NCI-H526 (cell line): Measurements from ENCODE around the gene TMEM38A.
"Not testable (repeated sequence)": the region's sequence is repeated elsewhere in the genome, so short reads cannot be mapped to it uniquely, and the experiment has no call there.

Source experiments
- DNase-seq, 2 experiments: peaks; one replicate each; lab custom pipeline; 2025; lab: John Stamatoyannopoulos, UW

Gene TMEM38A

GRCh38 chr19:16676101-16676798, 15.3 kb downstream of the TMEM38A start:
- no peak for DNase-seq

- no peak for DNase-seq
Measured at GRCh38 chr19:16677055-16677454, 16.1 kb downstream of the TMEM38A start.

- no peak for DNase-seq
Measured at GRCh38 chr19:16678498-16678897, 17.6 kb downstream of the TMEM38A start.

GRCh38 chr19:16679811-16680210, 18.9 kb downstream of the TMEM38A start:
- DNase-seq = no peak

GRCh38 chr19:16682539-16682938, 21.6 kb downstream of the TMEM38A start:
- DNase-seq = no peak

GRCh38 chr19:16684216-16684615, 23.3 kb downstream of the TMEM38A start:
- no peak for DNase-seq

- DNase-seq = no peak
Measured at GRCh38 chr19:16688084-16688483, 27.1 kb downstream of the TMEM38A start.

GRCh38 chr19:16698914-16699313, 38.0 kb downstream of the TMEM38A start:
- DNase-seq = no peak

GRCh38 chr19:16702123-16702522, 41.2 kb downstream of the TMEM38A start:
- no peak for DNase-seq

GRCh38 chr19:16703677-16704076, 42.7 kb downstream of the TMEM38A start:
- DNase-seq = no peak

- DNase-seq = not testable (repeated sequence)
Measured at GRCh38 chr19:16710870-16711269, 49.9 kb downstream of the TMEM38A start.

- DNase-seq = not testable (repeated sequence)
Measured at GRCh38 chr19:16712295-16712694, 51.4 kb downstream of the TMEM38A start.

- DNase-seq = peak in 1 of 2 experiments; percentile 39
Measured at GRCh38 chr19:16714702-16715287, 53.9 kb downstream of the TMEM38A start.

- DNase-seq = no peak
Measured at GRCh38 chr19:16715611-16716010, 54.7 kb downstream of the TMEM38A start.

GRCh38 chr19:16721051-16721450, 60.1 kb downstream of the TMEM38A start:
- DNase-seq = no peak

- no peak for DNase-seq
Measured at GRCh38 chr19:16722591-16722990, 61.7 kb downstream of the TMEM38A start.

GRCh38 chr19:16726916-16727315, 66.0 kb downstream of the TMEM38A start:
- DNase-seq = peak in 1 of 2 experiments; percentile 54

GRCh38 chr19:16735650-16736266, 74.8 kb downstream of the TMEM38A start:
- not testable (repeated sequence) for DNase-seq

- peak in 1 of 2 experiments; percentile 31 for DNase-seq
Measured at GRCh38 chr19:16736709-16737108, 75.8 kb downstream of the TMEM38A start.

GRCh38 chr19:16737911-16738310, 77.0 kb downstream of the TMEM38A start:
- no peak for DNase-seq

GRCh38 chr19:16739546-16739945, 78.6 kb downstream of the TMEM38A start:
- no peak for DNase-seq
